HG03442 (cell line): ENCODE measurements around the gene MRPL40.
"Not testable (repeated sequence)": the region's sequence is repeated elsewhere in the genome, so short reads cannot be mapped to it uniquely, and the experiment has no call there.

Experiments
- ATAC-seq: cut with Tn5 transposase; IDR thresholded peaks from one replicate; pipeline ENCODE4 v1.9.1; 2021; ENCODE audit warnings: mild to moderate bottlenecking, moderate library complexity; ENCODE audit not compliant: unreplicated experiment

Gene MRPL40

DNA sequence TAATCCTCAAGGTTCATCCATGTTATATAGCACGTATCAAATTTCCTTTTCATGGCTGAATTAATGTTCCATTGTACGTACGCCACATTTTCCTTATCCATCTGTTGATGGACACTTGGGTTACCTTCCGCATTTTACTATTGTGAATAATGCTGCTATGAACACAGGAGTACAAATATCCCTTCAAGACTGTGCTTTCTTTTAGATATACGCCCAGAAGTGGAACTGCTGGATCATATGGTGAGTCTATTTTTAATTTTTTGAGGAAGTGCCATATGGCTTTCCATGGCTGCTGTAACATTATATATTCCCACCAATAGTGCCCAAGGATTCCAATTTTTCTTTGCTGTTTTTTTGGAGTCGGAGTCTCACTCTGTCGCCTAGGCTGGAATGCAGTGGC lies 6.0 kb downstream of the MRPL40 start:
- ATAC-seq = no peak

GRCh38 chr22:19440411-19441195 lies 8.3 kb downstream of the MRPL40 start:
- no peak for ATAC-seq

GRCh38 chr22:19442166-19442565 lies 9.8 kb downstream of the MRPL40 start:
- no peak for ATAC-seq

- ATAC-seq = no peak
Observed at GRCh38 chr22:19443544-19444211, 11.3 kb downstream of the MRPL40 start.

DNA sequence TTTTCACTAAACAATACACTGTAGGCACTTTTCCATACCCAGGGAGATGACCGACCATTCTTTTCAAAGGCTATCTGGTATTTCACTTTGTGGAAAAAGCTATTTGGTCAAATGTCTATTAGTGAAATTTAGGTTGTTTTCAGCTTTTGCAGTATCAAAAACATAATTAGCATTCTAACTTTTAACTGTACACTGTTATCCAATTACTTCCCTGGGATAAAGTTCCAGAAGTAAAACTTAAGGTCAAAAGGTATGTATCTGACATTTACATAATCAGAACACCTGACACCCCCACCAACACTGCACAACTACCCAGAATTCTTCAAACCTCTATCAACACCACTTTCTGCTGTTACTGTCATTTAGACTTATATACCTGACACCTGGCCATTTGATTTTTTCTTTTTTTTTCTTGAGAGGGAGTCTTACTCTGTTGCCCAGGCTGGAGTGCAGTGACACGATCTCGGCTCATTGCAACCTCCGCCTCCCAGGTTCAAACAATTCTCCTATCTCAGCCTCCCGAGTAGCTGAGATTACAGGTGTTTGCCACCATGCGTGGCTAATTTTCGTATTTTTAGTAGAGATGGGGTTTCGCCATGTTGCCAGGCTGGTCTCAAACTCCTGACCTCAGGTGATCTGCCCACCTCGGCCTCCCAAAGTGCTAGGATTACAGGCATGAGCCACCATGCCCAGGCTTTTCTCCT lies 13.1 kb downstream of the MRPL40 start:
- not testable (repeated sequence) for ATAC-seq

GRCh38 chr22:19446603-19447329 lies 14.4 kb downstream of the MRPL40 start:
- no peak for ATAC-seq

DNA sequence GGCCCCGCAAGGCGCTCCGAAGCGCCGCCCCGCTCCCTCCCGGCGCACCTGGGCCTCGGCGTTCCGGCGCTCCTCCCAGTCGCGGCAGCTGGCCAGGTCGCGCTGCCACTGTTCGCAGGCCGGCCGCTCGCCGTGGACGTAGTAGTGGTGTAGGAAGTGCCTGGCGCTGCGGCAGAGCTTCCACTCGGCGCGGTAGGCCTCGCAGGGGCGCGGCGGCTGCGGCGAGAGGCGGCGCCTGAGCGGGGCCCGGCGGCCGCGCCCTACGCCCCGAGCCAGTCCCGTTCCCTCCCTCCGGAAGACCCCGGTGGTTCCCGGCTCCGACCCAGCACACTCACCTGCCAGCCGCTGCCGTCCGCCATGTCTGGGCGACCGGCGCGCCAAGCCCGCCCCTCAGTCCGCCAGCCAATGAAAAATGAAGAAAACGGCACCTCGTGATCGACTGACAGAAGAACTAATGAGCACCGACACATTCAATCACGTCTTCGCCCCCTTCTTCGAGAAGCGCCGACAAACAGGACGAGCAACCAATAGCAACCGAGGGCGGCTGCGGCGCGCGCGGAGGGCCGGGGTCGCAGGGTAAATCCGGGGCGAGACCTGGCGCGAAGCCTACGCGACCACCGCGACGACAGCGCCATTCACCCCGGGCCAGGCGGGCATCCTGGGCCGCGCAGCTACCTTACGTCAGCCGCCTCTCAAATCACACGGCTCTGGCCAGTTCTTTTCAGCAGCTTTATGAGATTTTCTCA lies 15.2 kb downstream of the MRPL40 start, which contains the start of gene C22orf39:
C22orf39 (minus strand) TSS at position 382 of the 746 bp plus-strand sequence; CDS start at position 359, 23 bp downstream.
- ATAC-seq = peak; percentile 80

DNA sequence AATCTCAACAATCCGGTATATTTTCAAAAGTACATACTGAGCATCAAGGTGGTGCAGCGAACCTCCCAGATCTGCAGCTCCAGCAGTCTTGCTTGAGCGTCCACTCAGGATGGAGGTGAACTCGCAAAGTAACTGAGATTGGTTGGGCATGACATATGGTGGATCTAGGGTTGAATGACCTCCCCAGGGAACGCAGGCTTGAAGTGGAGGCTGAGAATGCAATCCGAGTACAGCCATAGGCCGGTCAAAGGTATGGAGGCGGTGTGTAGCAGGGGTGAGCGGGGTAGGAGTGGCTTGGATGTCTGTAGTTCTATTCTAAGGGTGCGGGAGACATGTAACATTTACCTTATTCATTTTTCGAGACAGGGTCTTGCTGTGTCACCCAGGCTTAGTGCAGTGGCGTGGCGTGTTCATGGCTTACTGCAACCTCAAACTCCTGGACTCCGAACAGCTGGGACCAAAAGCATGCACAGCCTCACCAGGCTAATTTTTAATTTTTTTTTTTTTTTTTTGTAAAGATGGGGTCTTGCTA lies 15.8 kb downstream of the MRPL40 start:
- peak; percentile 26 for ATAC-seq

GRCh38 chr22:19448739-19449421 lies 16.5 kb downstream of the MRPL40 start:
- peak; percentile 35 for ATAC-seq

DNA sequence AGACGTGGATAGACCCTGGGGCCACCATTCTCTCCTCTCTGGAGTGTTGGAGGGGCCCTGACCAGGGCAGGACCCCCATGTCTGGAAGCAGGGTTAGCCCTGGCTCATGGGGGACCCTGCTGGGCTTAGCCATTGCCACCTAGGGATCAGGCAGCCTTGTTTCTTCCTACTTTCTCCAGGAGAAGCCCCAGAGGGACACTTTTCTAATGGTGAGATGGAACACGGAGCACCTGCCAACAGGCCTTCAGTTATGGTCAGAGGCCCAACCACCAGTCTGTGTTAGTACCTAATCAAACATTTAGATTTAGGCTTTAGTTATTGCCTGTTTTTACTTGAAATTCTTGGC lies 17.1 kb downstream of the MRPL40 start:
- ATAC-seq = no peak

DNA sequence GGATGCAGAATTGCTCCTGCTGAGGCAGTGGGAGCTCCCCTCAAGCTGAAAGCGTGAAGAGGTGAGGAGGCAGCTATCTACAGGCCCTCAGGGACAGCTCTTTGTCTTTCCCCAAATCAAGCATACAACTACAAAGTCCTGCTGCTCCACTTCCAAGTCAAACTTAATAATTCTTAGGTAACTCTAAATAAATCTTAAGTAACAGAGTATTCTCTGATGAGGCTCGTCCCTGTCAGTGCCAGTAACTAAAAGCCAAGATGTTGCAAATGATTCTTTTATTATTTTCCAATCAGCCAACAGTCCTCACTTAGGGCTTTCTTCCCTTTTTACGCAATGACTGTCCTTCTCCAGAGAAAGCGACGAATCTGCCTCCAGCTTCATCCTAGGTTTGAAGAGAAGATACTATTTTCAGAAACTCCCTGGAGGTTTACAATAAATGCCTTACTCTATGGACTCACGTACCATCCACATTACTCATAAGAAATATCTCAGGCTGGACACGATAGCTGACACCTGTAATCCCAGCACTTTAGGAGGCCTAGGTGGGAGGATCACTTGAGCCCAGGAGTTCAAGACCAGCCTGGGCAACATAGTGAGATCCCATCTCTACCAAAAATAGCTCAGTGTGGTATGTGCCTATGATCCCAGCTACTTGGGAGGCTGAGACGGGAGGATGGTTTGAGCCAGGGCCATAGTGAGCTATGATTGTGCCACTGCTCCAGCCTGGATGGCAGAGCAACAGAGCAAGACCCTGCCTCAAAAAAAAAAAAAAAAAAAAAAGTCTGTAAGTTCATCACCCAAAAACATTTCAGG lies 18.2 kb downstream of the MRPL40 start:
- ATAC-seq = no peak

GRCh38 chr22:19451570-19451969 lies 19.2 kb downstream of the MRPL40 start:
- ATAC-seq = no peak

- ATAC-seq = no peak
Observed at GRCh38 chr22:19453718-19454117, 21.4 kb downstream of the MRPL40 start.

GRCh38 chr22:19454156-19454555 lies 21.8 kb downstream of the MRPL40 start:
- ATAC-seq = no peak

GRCh38 chr22:19455033-19455432 lies 22.7 kb downstream of the MRPL40 start:
- ATAC-seq = no peak

DNA sequence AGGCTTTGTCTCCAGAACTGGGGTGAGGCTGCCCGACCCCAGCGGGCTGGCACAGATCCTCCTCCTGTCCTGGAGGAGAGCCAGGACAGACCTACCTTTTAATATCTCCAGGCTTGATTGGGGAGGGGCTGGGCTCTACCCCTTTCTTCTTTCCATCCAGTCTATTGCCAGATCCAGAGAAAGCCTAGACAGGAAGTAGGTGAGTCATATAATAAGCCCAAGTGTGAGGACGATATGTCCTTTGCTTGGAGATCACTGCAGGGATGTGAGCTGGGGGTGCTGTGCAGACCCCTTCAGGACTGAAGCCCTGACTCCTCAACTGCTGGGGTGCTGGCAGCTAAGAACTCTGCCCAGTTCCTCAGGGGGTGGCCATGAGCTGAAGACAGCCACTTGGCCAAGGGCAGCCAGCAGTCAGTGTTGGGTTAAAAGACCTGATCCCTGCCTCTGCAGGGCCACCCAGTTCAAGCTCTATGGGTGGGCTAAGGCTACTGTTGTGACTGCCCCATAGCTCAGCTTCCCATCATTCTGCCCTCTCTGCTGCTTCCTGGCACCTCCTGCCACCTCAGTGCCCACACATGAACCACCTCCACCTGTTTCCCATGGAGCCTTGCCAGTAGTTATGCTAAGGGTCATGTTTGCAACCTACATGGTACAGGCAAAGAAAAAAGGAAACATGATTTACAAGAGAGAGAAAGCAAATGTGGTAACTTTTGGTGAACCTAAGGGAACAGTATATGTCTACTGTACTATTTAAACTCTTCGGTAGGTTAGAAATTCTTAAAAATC lies 23.4 kb downstream of the MRPL40 start:
- ATAC-seq = no peak

DNA sequence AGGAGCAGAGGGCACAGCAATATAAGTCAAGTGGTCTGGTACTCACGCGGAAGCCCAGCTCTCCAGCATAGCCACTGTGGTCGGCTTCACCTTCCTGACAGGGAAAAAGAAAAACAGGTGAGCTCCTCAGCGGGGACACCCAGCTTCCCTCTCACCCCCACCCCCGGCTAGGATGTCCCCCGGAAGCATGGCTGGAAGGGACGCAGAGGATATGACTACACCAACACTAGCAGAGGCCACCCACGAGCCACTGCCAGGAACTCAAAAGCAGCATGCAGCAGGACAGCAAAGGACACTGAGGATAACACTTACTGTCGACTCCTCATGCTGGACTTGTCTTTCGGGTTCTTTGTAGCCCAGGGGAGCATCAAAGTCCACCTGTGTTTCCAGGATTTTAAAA lies 24.2 kb downstream of the MRPL40 start:
- no peak for ATAC-seq

DNA sequence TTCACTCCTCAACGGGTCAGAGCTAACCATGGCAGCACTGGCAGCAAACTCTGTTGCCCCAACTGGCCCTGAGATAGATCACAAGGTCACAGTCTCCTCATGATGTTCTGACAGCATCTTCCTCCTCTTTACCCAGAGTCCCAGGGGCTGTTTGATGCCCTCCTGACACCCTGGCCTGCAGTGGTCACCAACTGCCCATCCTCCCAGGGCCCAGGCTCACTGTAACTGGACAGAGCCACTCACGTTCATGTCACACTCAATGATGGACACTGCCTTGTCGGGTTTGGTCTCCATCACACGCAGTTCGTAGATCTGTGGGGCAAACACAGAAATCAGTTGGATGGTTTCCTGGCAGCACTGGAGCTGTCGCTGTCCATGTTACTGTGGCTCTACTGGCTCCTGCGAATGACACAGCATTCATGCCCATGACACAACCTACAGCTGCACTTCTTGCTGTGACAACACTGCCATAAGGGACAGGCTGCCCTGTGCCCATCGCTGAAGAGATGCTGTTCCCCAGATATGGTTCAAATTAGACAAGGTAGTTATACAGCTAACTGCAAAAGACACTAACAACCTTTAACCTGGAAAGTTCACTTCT lies 25.6 kb downstream of the MRPL40 start:
- ATAC-seq = no peak
